ENCODE measurements around the gene ASB13. TPM values are rescaled to one million over a fixed set of nuclear protein-coding genes. Genes with fewer than 3 reads are reported as not detected.
A peak's percentile ranks its signal among the peaks of the same experiment; 100 is the strongest.
"Not testable (repeated sequence)": the region's sequence is repeated elsewhere in the genome, so short reads cannot be mapped to it uniquely, and the experiment has no call there.

Gene ASB13
- total RNA-seq, 1 experiment from 2014 or later = 18.3 TPM

GRCh38 chr10:5627486-5628044, 38.8 kb downstream of the ASB13 start:
- DNase-seq (ENCODE audit: extremely low read depth, low read depth) = no peak

GRCh38 chr10:5625992-5626777, 40.2 kb downstream of the ASB13 start:
- no peak for DNase-seq (ENCODE audit: extremely low read depth, low read depth)

- no peak for DNase-seq (ENCODE audit: extremely low read depth, low read depth)
Measured at GRCh38 chr10:5624701-5625100, 41.7 kb downstream of the ASB13 start.

- DNase-seq (ENCODE audit: extremely low read depth, low read depth) = peak; percentile 76
Measured at GRCh38 chr10:5623081-5623748, 43.2 kb downstream of the ASB13 start.

GRCh38 chr10:5622186-5622960, 44.0 kb downstream of the ASB13 start:
- no peak for DNase-seq (ENCODE audit: extremely low read depth, low read depth)

GRCh38 chr10:5621371-5621770, 45.0 kb downstream of the ASB13 start:
- not testable (repeated sequence) for DNase-seq (ENCODE audit: extremely low read depth, low read depth)

- DNase-seq (ENCODE audit: extremely low read depth, low read depth) = no peak
Measured at GRCh38 chr10:5620966-5621365, 45.4 kb downstream of the ASB13 start.

- no peak for DNase-seq (ENCODE audit: extremely low read depth, low read depth)
Measured at GRCh38 chr10:5620223-5620721, 46.1 kb downstream of the ASB13 start.

- no peak for DNase-seq (ENCODE audit: extremely low read depth, low read depth)
Measured at GRCh38 chr10:5619362-5620211, 46.8 kb downstream of the ASB13 start.

- no peak for DNase-seq (ENCODE audit: extremely low read depth, low read depth)
Measured at GRCh38 chr10:5618829-5619228, 47.6 kb downstream of the ASB13 start.

- no peak for DNase-seq (ENCODE audit: extremely low read depth, low read depth)
Measured at GRCh38 chr10:5618042-5618441, 48.4 kb downstream of the ASB13 start.

GRCh38 chr10:5617521-5617920, 48.9 kb downstream of the ASB13 start:
- no peak for DNase-seq (ENCODE audit: extremely low read depth, low read depth)

GRCh38 chr10:5616836-5617235, 49.6 kb downstream of the ASB13 start:
- DNase-seq (ENCODE audit: extremely low read depth, low read depth) = no peak

- no peak for DNase-seq (ENCODE audit: extremely low read depth, low read depth)
Measured at GRCh38 chr10:5616046-5616445, 50.3 kb downstream of the ASB13 start.

GRCh38 chr10:5615316-5615715, 51.1 kb downstream of the ASB13 start:
- DNase-seq (ENCODE audit: extremely low read depth, low read depth) = no peak

GRCh38 chr10:5614155-5614721, 52.2 kb downstream of the ASB13 start:
- no peak for DNase-seq (ENCODE audit: extremely low read depth, low read depth)

GRCh38 chr10:5613481-5614154, 52.8 kb downstream of the ASB13 start:
- DNase-seq (ENCODE audit: extremely low read depth, low read depth) = no peak

GRCh38 chr10:5611899-5612680, 54.3 kb downstream of the ASB13 start:
- no peak for DNase-seq (ENCODE audit: extremely low read depth, low read depth)

Data from NCI-H460 (cell line).